Left hindlimb (tissue), 1 donor: ENCODE measurements around the gene ZNHIT2.

Experiments
- DNase-seq: peaks from one replicate; pipeline ENCODE4 v3.0.0-alpha.2; 2018

The ZNHIT2 gene

GRCh38 chr11:65100674-65101350 lies 16.7 kb downstream of the ZNHIT2 start:
- DNase-seq, result no peak

GRCh38 chr11:65096926-65097325 lies 20.6 kb downstream of the ZNHIT2 start:
- no peak for DNase-seq

GRCh38 chr11:65095974-65096806 lies 21.3 kb downstream of the ZNHIT2 start, which contains the start of gene VPS51:
Gene VPS51, plus strand, starts transcription at chr11:65096214. Its CDS starts 37 bp downstream, at chr11:65096251.
- peak; percentile 89 for DNase-seq

GRCh38 chr11:65095427-65095826 lies 22.1 kb downstream of the ZNHIT2 start:
- DNase-seq, result no peak

- DNase-seq, result no peak
These were observed 26.9 kb downstream of the ZNHIT2 start for GRCh38 chr11:65090628-65091027.

- DNase-seq, result no peak
These were observed 27.9 kb downstream of the ZNHIT2 start for GRCh38 chr11:65089621-65090020.

- no peak for DNase-seq
These were observed 29.7 kb downstream of the ZNHIT2 start for GRCh38 chr11:65087827-65088226.

GRCh38 chr11:65087216-65087615 lies 30.3 kb downstream of the ZNHIT2 start:
- DNase-seq, result no peak

- no peak for DNase-seq
These were observed 30.7 kb downstream of the ZNHIT2 start for GRCh38 chr11:65086809-65087208.

GRCh38 chr11:65085446-65085845 lies 32.1 kb downstream of the ZNHIT2 start:
- no peak for DNase-seq

- DNase-seq, result no peak
These were observed 32.7 kb downstream of the ZNHIT2 start for GRCh38 chr11:65084598-65085375.

- peak; percentile 97 for DNase-seq
These were observed 33.5 kb downstream of the ZNHIT2 start, which contains the start of the genes CDCA5 and ZFPL1 for GRCh38 chr11:65083834-65084597. Gene CDCA5, minus strand, starts transcription at chr11:65084040. Its CDS starts 62 bp downstream, at chr11:65083978. Gene ZFPL1, plus strand, starts transcription at chr11:65084222. Its CDS starts 477 bp downstream, at chr11:65084699.

GRCh38 chr11:65083134-65083833 lies 34.2 kb downstream of the ZNHIT2 start:
- no peak for DNase-seq

- peak; percentile 17 for DNase-seq
These were observed 38.6 kb downstream of the ZNHIT2 start for GRCh38 chr11:65078786-65079342.

GRCh38 chr11:65078151-65078550 lies 39.4 kb downstream of the ZNHIT2 start:
- DNase-seq, result no peak

GRCh38 chr11:65077451-65077850 lies 40.0 kb downstream of the ZNHIT2 start:
- DNase-seq, result no peak

GRCh38 chr11:65072631-65072966 lies 44.9 kb downstream of the ZNHIT2 start:
- DNase-seq, result no peak

GRCh38 chr11:65071907-65072630 lies 45.4 kb downstream of the ZNHIT2 start:
- DNase-seq, result no peak

GRCh38 chr11:65069217-65069616 lies 48.3 kb downstream of the ZNHIT2 start:
- no peak for DNase-seq

- DNase-seq, result no peak
These were observed 50.1 kb downstream of the ZNHIT2 start for GRCh38 chr11:65067446-65067845.

GRCh38 chr11:65066805-65067291 lies 50.7 kb downstream of the ZNHIT2 start:
- DNase-seq, result no peak
